Ascending aorta (tissue), 2 donors: ENCODE data around the gene CASQ2. TPM values are rescaled to one million over a fixed set of nuclear protein-coding genes. Genes with fewer than 3 reads are reported as not detected.

Experiments used
- DNase-seq, 2 donors: peaks; one replicate each; pipeline ENCODE4 v3.0.0-alpha.2; 2019; ENCODE audit warnings: low spot score in 2 of 2
- H3K27ac ChIP-seq, 2 donors: fragments of 200-600 bp; sonication (generic); one replicate each; pipeline ENCODE4 v1.5.1; 2016 to 2017; ENCODE audit warnings: mild to moderate bottlenecking in 1 of 2
- H3K27me3 ChIP-seq: fragments of 200-600 bp; sonication (generic); one replicate; pipeline ENCODE4 v1.5.1; 2017
- H3K36me3 ChIP-seq, 2 donors: fragments of 200-600 bp; sonication (generic); one replicate each; pipeline ENCODE4 v1.5.1; 2016
- H3K4me1 ChIP-seq, 2 donors: fragments of 200-600 bp; sonication (generic); one replicate each; pipeline ENCODE4 v1.5.1; 2016 to 2017; ENCODE audit warnings: mild to moderate bottlenecking in 1 of 2
- H3K4me3 ChIP-seq, 2 donors: fragments of 200-600 bp; sonication (generic); one replicate each; pipeline ENCODE4 v1.5.1; 2016 to 2017; ENCODE audit warnings: mild to moderate bottlenecking in 1 of 2
- H3K9me3 ChIP-seq, 2 donors: fragments of 200-600 bp; sonication (generic); one replicate each; pipeline ENCODE4 v1.5.1; 2016
- intact Hi-C: fragments of 100-400 bp; cut with DNase I; formaldehyde crosslinking; loops from one replicate; pipeline ENCODE4 v1.15.1; 2023
- total RNA-seq: library from RNA; depleted of rRNA; stranded (reverse); fragments of >200 nt; gene quantifications from one replicate; pipeline ENCODE4 v1.1.0, GENCODE V29; 2016
- TF ChIP-seq, protein P1 (sequence below), 3 experiments: fragments of 200-600 bp in 2 of 3; fragments of 450-650 bp in 1 of 3; sonication (generic) in 2 of 3; IDR thresholded peaks; one replicate each; pipeline ENCODE4 v1.5.1; 2016 to 2019; ENCODE audit warnings: antibody characterized with exemption in 3 of 3, mild to moderate bottlenecking in 1 of 3, moderate library complexity in 1 of 3

CASQ2 gene
- total RNA-seq, 1 donor from 2014 or later: 3.8 TPM

- H3K4me1 ChIP-seq: no peaks in the 10 kb centered on the region
These were observed 54.6 kb downstream of the CASQ2 start for GRCh38 chr1:115713906-115714305.

DNA sequence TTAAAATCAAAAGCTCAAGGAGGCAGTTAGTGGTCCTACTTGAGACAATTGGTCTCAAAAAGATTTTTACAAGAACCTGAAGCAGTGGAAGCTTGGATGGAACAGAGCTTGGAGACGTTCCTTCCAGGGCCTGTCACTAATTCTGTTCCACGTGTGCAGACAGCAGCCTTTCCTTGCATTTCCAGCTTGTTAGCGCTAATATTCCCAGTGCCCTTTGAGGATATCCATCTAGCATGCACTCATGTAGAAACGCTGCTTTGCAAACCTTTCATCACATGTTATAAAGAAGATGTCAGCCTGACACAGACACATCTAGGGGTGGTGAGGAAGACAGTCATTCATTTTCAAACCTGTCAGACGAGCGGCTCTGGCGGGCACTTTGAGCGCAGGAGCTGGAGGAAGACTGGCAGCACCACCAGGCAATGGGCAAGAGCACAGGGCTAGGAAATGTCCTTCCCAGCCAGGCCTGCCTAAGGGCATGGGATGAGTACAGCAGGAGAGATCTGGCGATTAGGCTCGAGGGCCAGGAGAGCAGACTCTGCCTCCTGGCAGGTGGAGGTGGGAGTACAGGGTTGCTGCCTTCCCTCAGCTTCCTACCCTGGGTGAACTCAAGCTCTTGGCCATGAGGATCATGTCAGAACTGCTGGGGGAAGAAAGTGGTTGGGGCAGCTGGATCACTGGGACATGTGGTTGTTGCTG lies 55.5 kb downstream of the CASQ2 start:
- no peak for DNase-seq
- H3K27me3 ChIP-seq: no peaks in the 10 kb centered on the region
- TF ChIP-seq, protein P1, sequence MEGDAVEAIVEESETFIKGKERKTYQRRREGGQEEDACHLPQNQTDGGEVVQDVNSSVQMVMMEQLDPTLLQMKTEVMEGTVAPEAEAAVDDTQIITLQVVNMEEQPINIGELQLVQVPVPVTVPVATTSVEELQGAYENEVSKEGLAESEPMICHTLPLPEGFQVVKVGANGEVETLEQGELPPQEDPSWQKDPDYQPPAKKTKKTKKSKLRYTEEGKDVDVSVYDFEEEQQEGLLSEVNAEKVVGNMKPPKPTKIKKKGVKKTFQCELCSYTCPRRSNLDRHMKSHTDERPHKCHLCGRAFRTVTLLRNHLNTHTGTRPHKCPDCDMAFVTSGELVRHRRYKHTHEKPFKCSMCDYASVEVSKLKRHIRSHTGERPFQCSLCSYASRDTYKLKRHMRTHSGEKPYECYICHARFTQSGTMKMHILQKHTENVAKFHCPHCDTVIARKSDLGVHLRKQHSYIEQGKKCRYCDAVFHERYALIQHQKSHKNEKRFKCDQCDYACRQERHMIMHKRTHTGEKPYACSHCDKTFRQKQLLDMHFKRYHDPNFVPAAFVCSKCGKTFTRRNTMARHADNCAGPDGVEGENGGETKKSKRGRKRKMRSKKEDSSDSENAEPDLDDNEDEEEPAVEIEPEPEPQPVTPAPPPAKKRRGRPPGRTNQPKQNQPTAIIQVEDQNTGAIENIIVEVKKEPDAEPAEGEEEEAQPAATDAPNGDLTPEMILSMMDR (IDR thresholded peaks at IDR 0.05): no peak
- H3K4me3 ChIP-seq: no peak overlapping the region
- no peak overlapping the region for H3K27ac ChIP-seq
- H3K4me1 ChIP-seq: no peaks in the 10 kb centered on the region
- no peaks in the 10 kb centered on the region for H3K36me3 ChIP-seq
- H3K9me3 ChIP-seq: no peaks in the 10 kb centered on the region
- intact Hi-C loops: no loop called here

More at GRCh38 chr1:115713906-115714305, 54.6 kb downstream of the CASQ2 start:
- H3K36me3 ChIP-seq: no peaks in the 10 kb centered on the region
- DNase-seq: no peak
- intact Hi-C loops: no loop called here
- TF ChIP-seq, protein P1 (IDR thresholded peaks at IDR 0.05): no peak
- H3K27me3 ChIP-seq: no peaks in the 10 kb centered on the region
- H3K27ac ChIP-seq: no peak overlapping the region
- no peaks in the 10 kb centered on the region for H3K9me3 ChIP-seq
- H3K4me3 ChIP-seq: no peak overlapping the region

- Histone ChIP-seq H3K4me3 (no peak overlapping the region), H3K9me3 (no peaks in the 10 kb centered on the region), H3K27me3 (no peaks in the 10 kb centered on the region), H3K27ac (no peak overlapping the region), H3K36me3 (no peaks in the 10 kb centered on the region), H3K4me1 (peaks cover 0 to 2% of the 10 kb centered on the region in 2 donors)
- TF ChIP-seq, protein P1 (IDR thresholded peaks at IDR 0.05): no peak
- no peak for DNase-seq
- intact Hi-C loops: no loop called here
These were observed 57.5 kb downstream of the CASQ2 start for GRCh38 chr1:115710859-115711624.

GRCh38 chr1:115706587-115707425 lies 61.7 kb downstream of the CASQ2 start:
- no peaks in the 10 kb centered on the region for H3K36me3 ChIP-seq
- no peak for DNase-seq
- H3K27me3 ChIP-seq: no peaks in the 10 kb centered on the region
- TF ChIP-seq, protein P1 (IDR thresholded peaks at IDR 0.05): peak; percentile 26 to 68 (median 43)
- H3K4me3 ChIP-seq: no peak overlapping the region
- H3K27ac ChIP-seq: no peak overlapping the region
- intact Hi-C loops: loop anchor here (5.0 kb wide), 1 partner anchor 100 kb away; no protein-coding TSS in a partner anchor
- H3K9me3 ChIP-seq: no peaks in the 10 kb centered on the region
- H3K4me1 ChIP-seq: peaks cover 0 to 2% of the 10 kb centered on the region in 2 donors

DNA sequence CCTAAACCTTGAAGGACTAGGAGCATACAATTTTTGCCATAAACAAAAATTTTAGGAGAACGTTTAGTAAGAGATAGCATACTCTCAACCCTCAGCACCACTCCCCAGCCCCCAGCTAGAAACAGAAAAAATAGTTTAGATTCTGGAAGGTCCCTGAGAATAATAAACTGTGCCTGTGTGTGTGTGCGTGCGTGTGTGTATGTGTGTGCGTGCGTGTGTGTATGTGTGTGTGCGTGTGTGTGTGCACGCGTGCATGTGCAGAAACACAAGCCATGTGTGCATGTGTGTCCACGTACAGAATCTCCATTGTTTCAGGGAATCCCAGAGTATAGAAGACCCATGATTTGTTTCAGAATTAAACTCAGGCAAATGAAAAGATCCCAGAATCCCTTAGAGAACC lies 62.6 kb downstream of the CASQ2 start:
- TF ChIP-seq, protein P1 (IDR thresholded peaks at IDR 0.05): no peak
- DNase-seq: no peak
- Histone ChIP-seq H3K4me3 (no peak overlapping the region), H3K36me3 (no peaks in the 10 kb centered on the region), H3K27me3 (no peaks in the 10 kb centered on the region), H3K9me3 (no peaks in the 10 kb centered on the region), H3K27ac (no peak overlapping the region), H3K4me1 (peaks cover 0 to 2% of the 10 kb centered on the region in 2 donors)
- intact Hi-C loops: loop anchor here (5.0 kb wide), 1 partner anchor 99 kb away; no protein-coding TSS in a partner anchor
